GM12878 (cell line): ENCODE measurements around the gene CTNNA2. TPM values are rescaled to one million over a fixed set of nuclear protein-coding genes. Genes with fewer than 3 reads are reported as not detected.

ENCODE experiments used
- ATAC-seq: fragments of 200-7000 bp; cut with Tn5 transposase; 3 replicates; pipeline ENCODE4 v1.9.1; 2020; ENCODE audit warnings: mild to moderate bottlenecking, moderate library complexity
- BruUV-seq: library from RNA; stranded (reverse); fragments of 400-500 nt; replicated peaks from 2 replicates; lab custom pipeline; 2021; lab: Mats Ljungman, UMichigan
- CTCF ChIA-PET: fragments of 300-600 bp; sonication (Branson Sonifier 250); formaldehyde crosslinking; extraction: SDS; loops from one replicate; lab custom pipeline; 2021; ENCODE audit warnings: inconsistent platforms; lab: Yijun Ruan, JAX
- POLR2A ChIA-PET: fragments of 350-600 bp; formaldehyde crosslinking; extraction: SDS; loops from one replicate; lab custom pipeline; 2021; ENCODE audit warnings: inconsistent platforms; lab: Charles Lee
- RAD21 ChIA-PET: fragments of 300-600 bp; sonication (Branson Sonifier 250); formaldehyde crosslinking; loops from one replicate; lab custom pipeline; 2023; ENCODE audit warnings: antibody characterized with exemption; ENCODE audit not compliant: unreplicated experiment; lab: Charles Lee
- SMC1A ChIA-PET: fragments of 300-600 bp; sonication (Branson Sonifier 250); formaldehyde crosslinking; loops from one replicate; lab custom pipeline; 2023; ENCODE audit not compliant: unreplicated experiment, uncharacterized antibody; lab: Charles Lee
- DNase-seq: peaks from one replicate; pipeline ENCODE4 v3.0.0-alpha.2; 2011; ENCODE audit warnings: low read depth, low spot score
- FAIRE-seq: peaks from 3 replicates; lab custom pipeline; 2011; peaks lifted over from hg19 to GRCh38; lab: Jason Lieb, UNC
- H2AFZ ChIP-seq: 2 replicates; pipeline ENCODE4 v1.6.0; 2011; ENCODE audit warnings: low read depth, low read length, control low read depth; ENCODE audit not compliant: control insufficient read depth
- H3K27ac ChIP-seq: 2 replicates; pipeline ENCODE4 v1.5.1; 2011; ENCODE audit warnings: control low read depth; ENCODE audit not compliant: control insufficient read depth, insufficient read depth
- H3K27me3 ChIP-seq, 2 experiments: replicated peaks in 1 of 2; 2 replicates each; pipeline versions ENCODE4 v1.6.0 to v1.6.1; 2011; ENCODE audit warnings: low read length in 1 of 2; ENCODE audit not compliant: control insufficient read depth in 2 of 2, insufficient read depth in 2 of 2
- H3K36me3 ChIP-seq, 2 experiments: 2 replicates each; pipeline ENCODE4 v1.5.1; 2011; ENCODE audit warnings: low read length in 1 of 2; ENCODE audit not compliant: control insufficient read depth in 2 of 2, insufficient read depth in 2 of 2
- H3K4me1 ChIP-seq: 2 replicates; pipeline ENCODE4 v1.6.1; 2011; ENCODE audit warnings: mild to moderate bottlenecking, low read length, moderate library complexity, mixed read lengths; ENCODE audit not compliant: control insufficient read depth, insufficient read depth
- H3K4me2 ChIP-seq: 2 replicates; pipeline ENCODE4 v1.6.0; 2011; ENCODE audit warnings: control low read depth; ENCODE audit not compliant: control insufficient read depth, insufficient read depth
- H3K4me3 ChIP-seq: fragments of 200-600 bp; sonication (generic); 2 replicates; pipeline ENCODE4 v1.5.1; 2016
- H3K79me2 ChIP-seq: 2 replicates; pipeline ENCODE4 v1.6.0; 2011; ENCODE audit warnings: low read length; ENCODE audit not compliant: control insufficient read depth, insufficient read depth
- H3K9ac ChIP-seq: 2 replicates; pipeline ENCODE4 v1.8.0; 2011; ENCODE audit warnings: low read length, control low read depth, mixed read lengths; ENCODE audit not compliant: control insufficient read depth, insufficient read depth
- H3K9me3 ChIP-seq: replicated peaks from 3 replicates; pipeline ENCODE4 v1.5.1; 2011; ENCODE audit warnings: mild to moderate bottlenecking, low read length; ENCODE audit not compliant: control insufficient read depth, insufficient read depth
- H4K20me1 ChIP-seq: 2 replicates; pipeline ENCODE4 v1.6.0; 2011; ENCODE audit not compliant: control insufficient read depth, insufficient read depth
- BACH1 ChIP-seq: fragments of 450-650 bp; IDR thresholded peaks from 2 replicates; pipeline ENCODE4 v1.6.1; 2017; ENCODE audit warnings: mild to moderate bottlenecking, borderline replicate concordance
- ZSCAN29 ChIP-seq: fragments of 450-650 bp; IDR thresholded peaks from 2 replicates; pipeline ENCODE4 v1.6.1; 2017; ENCODE audit warnings: mild to moderate bottlenecking, moderate library complexity
- WGBS: methylation state at CpG from one replicate; pipeline ENCODE4 v1.1.6; 2016; ENCODE audit warnings: low lambda C conversion rate; ENCODE audit not compliant: insufficient replicate concordance, insufficient coverage; ENCODE audit errors: missing lambda C conversion rate; 5-methylcytosine and 5-hydroxymethylcytosine counted together
- in situ Hi-C: fragments of 300-500 bp; cut with MboI; formaldehyde crosslinking; loops from 9 replicates; pipeline ENCODE4 v1.14.3; 2018; ENCODE audit warnings: mixed read lengths
- intact Hi-C: fragments of 100-400 bp; cut with micrococcal nuclease; formaldehyde crosslinking; loops from one replicate; pipeline ENCODE4 v1.14.2; 2022; ENCODE audit not compliant: unreplicated experiment
- polyA plus RNA-seq, 11 experiments: library from polyadenylated mRNA; depleted of rRNA in 4 of 11; unstranded in 6 of 11; stranded (reverse) in 5 of 11; fragments of >200 nt; fragmentation: Nextera tagmentation in 4 of 11; fragmentation: Illumina TruSeq in 1 of 11; extraction: Ambion mirVana in 4 of 11; extraction: Trizol in 1 of 11; gene quantifications; 1 replicate in 1 of 11; 2 replicates in 10 of 11; pipeline versions ENCODE4 v1.2.1 to v1.2.3, GENCODE V29; 2011 to 2016; ENCODE audit warnings: inconsistent platforms in 2 of 11, missing spikeins in 2 of 11, low read depth in 1 of 11
- total RNA-seq, 4 experiments: library from RNA; depleted of rRNA in 3 of 4; stranded (reverse); fragments of >200 nt in 3 of 4; fragmentation: Illumina TruSeq in 1 of 4; extraction: Trizol in 1 of 4; gene quantifications; 2 replicates each; pipeline versions ENCODE4 v1.2.1 to v1.2.3, GENCODE V29; 2013 to 2021
- TF ChIP-seq, protein P1 (sequence below): fragments of 450-650 bp; IDR thresholded peaks from 2 replicates; pipeline ENCODE4 v1.6.1; 2018; ENCODE audit warnings: mild to moderate bottlenecking, low read depth, moderate library complexity; ENCODE audit not compliant: partially characterized antibody
- TF ChIP-seq, protein P2 (sequence below): IDR thresholded peaks from 2 replicates; pipeline ENCODE4 v1.6.1; 2011; ENCODE audit warnings: borderline replicate concordance, low read depth, mild to moderate bottlenecking, moderate library complexity, low read length; ENCODE audit not compliant: insufficient read depth, poor library complexity, severe bottlenecking

The CTNNA2 gene
- total and polyA plus RNA-seq, 10 of the 15 experiments (the other 5 are each of a cell fraction or from before 2014, with no cell fraction given), result 2.4 to 36.2 (median 6.6) TPM

DNA sequence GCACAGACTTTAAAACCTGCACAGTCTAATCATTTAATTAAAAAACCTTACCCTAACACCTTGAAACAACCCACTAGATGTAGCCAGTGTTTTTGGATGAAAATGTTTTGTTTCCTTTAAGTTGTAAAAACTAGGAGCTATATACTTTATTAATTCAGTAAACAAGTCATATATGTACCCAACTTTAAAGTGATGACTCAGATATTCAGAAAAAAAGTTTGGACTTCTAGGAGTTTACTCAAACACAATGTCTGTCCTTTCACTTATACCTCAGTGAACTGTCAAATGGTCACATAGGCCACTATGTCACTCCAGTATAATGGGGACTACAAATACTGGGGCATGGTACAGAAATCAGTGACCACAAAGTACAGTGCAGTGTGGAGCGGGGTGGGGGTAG, 431.4 kb downstream of the CTNNA2 start:
- no peak overlapping the region for H2AFZ ChIP-seq
- no peaks in the 10 kb centered on the region for H3K9me3 ChIP-seq
- no peak overlapping the region for H3K27ac ChIP-seq
- H4K20me1 ChIP-seq, result no peaks in the 10 kb centered on the region
- no peak overlapping the region for H3K4me2 ChIP-seq
- ATAC-seq (no peak), DNase-seq (no peak), FAIRE-seq (no peak)
- in situ Hi-C loops (no loop called here), intact Hi-C loops (no loop called here)
- POLR2A ChIA-PET, result no interaction called here
- SMC1A ChIA-PET, result no interaction called here
- no peaks in the 10 kb centered on the region for H3K4me1 ChIP-seq
- H3K36me3 ChIP-seq, result no peaks in the 10 kb centered on the region
- 0% methylated on average over 1 of the region's 1 CpG for WGBS
- H3K9ac ChIP-seq, result no peak overlapping the region
- CTCF ChIA-PET, result no interaction called here
- H3K27me3 ChIP-seq, result no peaks in the 10 kb centered on the region; a peak in 1 of 4 replicates
- H3K79me2 ChIP-seq, result no peaks in the 10 kb centered on the region
- RAD21 ChIA-PET, result no interaction called here
- no TSS peak for BruUV-seq
- TF ChIP-seq, protein P1, sequence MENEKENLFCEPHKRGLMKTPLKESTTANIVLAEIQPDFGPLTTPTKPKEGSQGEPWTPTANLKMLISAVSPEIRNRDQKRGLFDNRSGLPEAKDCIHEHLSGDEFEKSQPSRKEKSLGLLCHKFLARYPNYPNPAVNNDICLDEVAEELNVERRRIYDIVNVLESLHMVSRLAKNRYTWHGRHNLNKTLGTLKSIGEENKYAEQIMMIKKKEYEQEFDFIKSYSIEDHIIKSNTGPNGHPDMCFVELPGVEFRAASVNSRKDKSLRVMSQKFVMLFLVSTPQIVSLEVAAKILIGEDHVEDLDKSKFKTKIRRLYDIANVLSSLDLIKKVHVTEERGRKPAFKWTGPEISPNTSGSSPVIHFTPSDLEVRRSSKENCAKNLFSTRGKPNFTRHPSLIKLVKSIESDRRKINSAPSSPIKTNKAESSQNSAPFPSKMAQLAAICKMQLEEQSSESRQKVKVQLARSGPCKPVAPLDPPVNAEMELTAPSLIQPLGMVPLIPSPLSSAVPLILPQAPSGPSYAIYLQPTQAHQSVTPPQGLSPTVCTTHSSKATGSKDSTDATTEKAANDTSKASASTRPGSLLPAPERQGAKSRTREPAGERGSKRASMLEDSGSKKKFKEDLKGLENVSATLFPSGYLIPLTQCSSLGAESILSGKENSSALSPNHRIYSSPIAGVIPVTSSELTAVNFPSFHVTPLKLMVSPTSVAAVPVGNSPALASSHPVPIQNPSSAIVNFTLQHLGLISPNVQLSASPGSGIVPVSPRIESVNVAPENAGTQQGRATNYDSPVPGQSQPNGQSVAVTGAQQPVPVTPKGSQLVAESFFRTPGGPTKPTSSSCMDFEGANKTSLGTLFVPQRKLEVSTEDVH, result no peak
- TF ChIP-seq, protein P2, sequence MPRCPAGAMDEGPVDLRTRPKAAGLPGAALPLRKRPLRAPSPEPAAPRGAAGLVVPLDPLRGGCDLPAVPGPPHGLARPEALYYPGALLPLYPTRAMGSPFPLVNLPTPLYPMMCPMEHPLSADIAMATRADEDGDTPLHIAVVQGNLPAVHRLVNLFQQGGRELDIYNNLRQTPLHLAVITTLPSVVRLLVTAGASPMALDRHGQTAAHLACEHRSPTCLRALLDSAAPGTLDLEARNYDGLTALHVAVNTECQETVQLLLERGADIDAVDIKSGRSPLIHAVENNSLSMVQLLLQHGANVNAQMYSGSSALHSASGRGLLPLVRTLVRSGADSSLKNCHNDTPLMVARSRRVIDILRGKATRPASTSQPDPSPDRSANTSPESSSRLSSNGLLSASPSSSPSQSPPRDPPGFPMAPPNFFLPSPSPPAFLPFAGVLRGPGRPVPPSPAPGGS, result no peak
- TF ChIP-seq ZSCAN29 (no peak), BACH1 (no peak)
- H3K4me3 ChIP-seq, result no peak overlapping the region
